K562 treated with DMSO at 1 percent for 24 hours (cell line): ENCODE measurements around the gene TCEA2. TPM values are rescaled to one million over a fixed set of nuclear protein-coding genes. Genes with fewer than 3 reads are reported as not detected.

ENCODE experiments used
- total RNA-seq: library from RNA; unstranded; fragments of 300-600 nt; gene quantifications from 2 replicates; pipeline ENCODE4 v1.2.3, GENCODE V29; 2022; ENCODE audit warnings: low read depth; ENCODE audit not compliant: insufficient read depth

The TCEA2 gene
- 38.7 and 40.1 TPM in 2 replicates for total RNA-seq

GRCh38 chr20:64062596-64063388, at the start of gene TCEA2:
Gene TCEA2, plus strand, starts transcription at chr20:64063198. Its CDS starts 115 bp downstream, at chr20:64063313.

DNA sequence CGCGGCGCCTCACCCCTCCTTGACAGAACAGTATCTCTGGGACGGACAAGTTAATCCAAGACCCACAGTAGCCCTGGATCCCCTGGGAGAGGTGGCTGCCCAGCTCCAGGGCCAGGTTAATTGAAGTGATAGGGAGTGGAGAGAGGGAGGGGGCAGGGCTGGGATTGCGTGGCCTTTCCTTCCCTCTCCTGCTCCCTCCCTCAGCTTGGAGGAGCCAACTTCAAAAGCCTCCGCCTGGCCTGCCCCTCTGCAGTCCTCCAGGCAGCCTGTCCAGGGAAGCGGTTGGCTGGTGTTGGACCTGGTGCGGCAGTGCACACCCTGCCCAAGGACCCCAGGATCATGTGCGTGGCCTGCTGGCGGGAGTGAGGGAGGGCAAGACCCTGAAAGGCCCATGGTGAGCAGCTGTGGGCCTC, 27.1 kb upstream of the TCEA2 start, which contains the start of gene C20orf204:
Gene C20orf204, plus strand, starts transcription at position 250 of the 413 bp plus-strand sequence. Its CDS starts 142 bp downstream, at position 392.

GRCh38 chr20:64049060-64049877, 13.7 kb upstream of the TCEA2 start, which contains the start of gene SOX18:
Gene SOX18, minus strand, starts transcription at chr20:64049639. Its CDS starts 123 bp downstream, at chr20:64049516.

DNA sequence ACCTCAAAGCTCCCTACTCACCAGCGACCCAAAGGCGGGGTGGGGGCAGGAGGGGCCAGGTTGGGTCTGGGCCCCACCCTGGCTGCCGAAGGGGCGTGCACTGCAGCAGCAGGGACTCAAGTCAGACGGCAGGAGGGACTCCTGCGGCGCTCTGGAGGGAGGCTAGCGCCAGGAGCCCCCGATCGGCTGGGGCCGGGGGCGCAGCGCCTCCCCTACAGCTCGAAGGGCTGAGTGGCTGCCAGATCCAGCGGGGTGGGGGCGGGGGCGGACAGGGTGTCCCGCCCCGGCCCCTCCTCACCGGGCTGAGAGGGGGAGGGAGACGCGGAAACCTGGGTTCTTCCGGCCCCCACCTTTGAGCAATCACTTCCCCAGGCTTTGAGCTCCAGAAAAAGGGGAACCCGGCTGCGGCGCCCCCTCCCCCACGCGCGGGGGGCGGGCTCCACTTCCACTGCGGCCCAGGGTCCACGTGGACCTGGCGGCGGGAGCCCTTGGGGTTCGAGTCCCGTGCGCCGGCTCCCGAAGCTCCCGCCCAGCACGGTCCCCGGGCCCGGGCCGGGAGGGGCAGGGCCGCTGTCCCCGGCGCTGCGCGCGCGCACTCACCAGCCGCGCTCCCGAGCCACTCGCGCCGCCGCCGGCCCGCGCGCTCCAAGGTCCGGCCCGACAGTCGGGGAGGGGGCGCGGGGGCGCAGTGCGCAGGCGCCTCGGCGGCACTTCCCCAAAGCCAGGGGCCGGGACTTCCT, 16.4 kb downstream of the TCEA2 start, which contains the start of gene RGS19:
Gene RGS19, minus strand, starts transcription at position 246 of the 740 bp plus-strand sequence. CDS start 2,632 bp downstream, outside the sequence.

GRCh38 chr20:64080013-64080812, 17.2 kb downstream of the TCEA2 start, which contains the start of gene OPRL1:
Gene OPRL1, plus strand, starts transcription at chr20:64080082. Its CDS starts 12,639 bp downstream, at chr20:64092721.

DNA sequence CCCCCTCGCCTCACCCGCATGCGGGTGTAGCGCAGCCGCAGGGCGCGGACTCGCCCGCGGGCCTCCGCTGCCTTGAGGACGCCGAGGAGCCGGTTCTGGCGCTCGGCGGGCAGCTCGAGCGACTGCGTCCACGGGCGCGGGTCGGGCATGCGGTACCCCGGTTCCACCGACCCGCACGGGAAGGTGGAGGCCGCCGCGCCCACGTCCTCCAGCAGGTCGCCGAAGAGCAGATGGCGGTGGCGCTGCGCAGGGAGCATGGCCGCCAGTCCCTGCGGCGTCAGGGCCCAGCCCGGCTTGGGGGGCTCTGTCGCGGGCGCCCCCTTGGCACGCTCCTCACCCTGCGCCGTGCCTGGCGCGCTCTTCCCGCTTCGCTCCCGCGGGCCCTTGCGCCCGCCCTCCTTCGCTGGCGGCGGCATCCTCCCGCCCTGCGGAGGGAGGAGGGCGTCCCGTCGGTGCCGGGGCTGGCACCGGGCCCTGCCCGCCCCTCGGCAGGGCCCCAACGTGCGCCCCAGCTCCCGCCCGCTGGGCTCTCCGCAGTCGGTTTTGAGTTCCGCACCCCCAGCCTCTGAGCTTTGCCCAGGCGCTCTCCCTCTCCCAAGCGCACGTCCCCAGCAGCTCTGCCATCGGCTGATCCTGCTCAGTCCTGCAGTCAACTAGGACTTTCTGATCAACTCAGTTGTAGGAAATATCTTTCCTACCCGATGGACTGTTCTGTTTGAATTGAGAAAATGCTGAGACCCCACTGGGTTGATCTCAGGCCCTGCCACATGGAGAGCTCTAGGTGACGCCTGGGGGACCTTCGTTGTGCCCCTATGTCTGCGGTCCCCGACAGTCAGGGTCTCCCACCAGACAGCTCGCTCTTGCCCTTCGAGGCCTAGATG, 21.0 kb downstream of the TCEA2 start, which contains the start of gene LKAAEAR1:
Gene LKAAEAR1, minus strand, starts transcription at position 595 of the 881 bp plus-strand sequence. Its CDS starts 179 bp downstream, at position 416.

DNA sequence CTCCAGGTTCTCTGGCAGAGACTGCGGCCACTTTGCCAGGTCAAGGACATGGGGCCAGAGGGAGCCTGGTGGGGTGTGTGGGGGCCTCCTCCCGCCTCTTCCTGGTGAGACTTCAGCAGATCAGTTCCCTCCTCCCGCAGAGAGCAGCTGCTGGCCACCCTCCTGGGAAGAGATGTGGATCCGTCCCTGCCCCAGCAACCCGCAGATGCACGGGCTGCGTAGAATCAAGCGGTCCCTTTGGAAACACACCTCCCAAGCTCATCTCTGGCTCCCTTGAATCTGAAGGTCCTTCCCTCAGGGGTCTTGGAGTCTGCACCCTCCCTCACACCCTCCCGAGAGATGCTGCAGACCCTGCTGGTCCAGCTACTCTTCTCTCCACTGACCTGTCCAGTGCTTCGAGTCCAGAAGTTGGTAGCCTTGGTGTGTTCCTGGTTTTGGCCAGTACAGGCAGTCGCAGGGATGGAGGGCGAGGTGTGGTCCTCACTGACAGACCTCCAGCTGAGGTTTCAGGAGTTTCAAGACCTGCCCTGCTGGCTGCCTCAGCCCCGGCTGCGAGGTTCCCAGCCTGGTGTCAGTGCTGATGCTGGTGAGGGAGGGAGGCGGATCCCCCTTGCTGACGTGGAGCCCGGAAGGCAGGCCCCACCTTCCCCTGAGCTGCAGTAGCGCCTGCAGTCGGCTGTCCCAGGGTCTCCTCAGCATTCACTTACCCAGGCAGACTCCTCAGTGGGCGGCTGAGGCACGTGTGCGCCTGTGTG, 44.2 kb downstream of the TCEA2 start, which contains the start of gene NPBWR2:
Gene NPBWR2, minus strand, starts transcription at position 585 of the 755 bp plus-strand sequence. CDS start 734 bp downstream, outside the sequence.

Other genes starting within 250 kb of the TCEA2 start
- 3.3 and 4.4 TPM in 2 replicates for gene ZBTB46, start 231.9 kb upstream of the TCEA2 start, total RNA-seq
- gene ABHD16B, start 201.7 kb upstream of the TCEA2 start, total RNA-seq: 11.7 and 17.2 TPM in 2 replicates
- gene TPD52L2, start 197.9 kb upstream of the TCEA2 start, total RNA-seq: 78.6 and 83.0 TPM in 2 replicates
- gene DNAJC5, start 168.1 kb upstream of the TCEA2 start, total RNA-seq: 48.7 and 51.1 TPM in 2 replicates
- 53.7 and 57.4 TPM in 2 replicates for gene UCKL1, start 106.8 kb upstream of the TCEA2 start, total RNA-seq
- gene ZNF512B, start 93.3 kb upstream of the TCEA2 start, total RNA-seq: 14.9 TPM in 2 replicates
- gene SAMD10, start 83.6 kb upstream of the TCEA2 start, total RNA-seq: 6.2 and 6.5 TPM in 2 replicates
- 111 and 121 TPM in 2 replicates for gene PRPF6, start 82.1 kb upstream of the TCEA2 start, total RNA-seq
- gene C20orf204, start 27.0 kb upstream of the TCEA2 start, total RNA-seq: 1.1 and 2.5 TPM in 2 replicates
- 20.0 and 24.5 TPM in 2 replicates for gene SOX18, start 13.6 kb upstream of the TCEA2 start, total RNA-seq
- gene RGS19, start 16.3 kb downstream of the TCEA2 start, total RNA-seq: 27.8 and 36.9 TPM in 2 replicates
- gene OPRL1, start 16.9 kb downstream of the TCEA2 start, total RNA-seq: 1.3 and 1.9 TPM in 2 replicates
- gene LKAAEAR1, start 21.2 kb downstream of the TCEA2 start, total RNA-seq: not detected in 2 replicates
- not detected in 2 replicates for gene NPBWR2, start 44.4 kb downstream of the TCEA2 start, total RNA-seq
- 0.05 TPM in 1 of 2 replicates, not detected in the other for gene MYT1, start 101.3 kb downstream of the TCEA2 start, total RNA-seq
- gene PCMTD2, start 192.6 kb downstream of the TCEA2 start, total RNA-seq: 17.0 and 23.0 TPM in 2 replicates